ENCODE results near the gene MLF2.

- TF ChIP-seq ZNF70 (CRISPR knock-in tag; IDR thresholded peaks at IDR 0.05) (no peak), SNAI2 (CRISPR knock-in tag; IDR thresholded peaks at IDR 0.05) (no peak), ZNF8 (CRISPR knock-in tag; IDR thresholded peaks at IDR 0.05) (no peak), ARNTL (CRISPR knock-in tag; IDR thresholded peaks at IDR 0.05; ENCODE audit: borderline replicate concordance, low read depth) (no peak), PATZ1 (CRISPR knock-in tag; IDR thresholded peaks at IDR 0.05; ENCODE audit: borderline replicate concordance) (no peak), ESRRG (CRISPR knock-in tag; IDR thresholded peaks at IDR 0.05) (no peak), ZFP3 (CRISPR knock-in tag; IDR thresholded peaks at IDR 0.05) (no peak), TOX (CRISPR knock-in tag; IDR thresholded peaks at IDR 0.05; ENCODE audit: borderline replicate concordance) (no peak), ISL1 (CRISPR knock-in tag; IDR thresholded peaks at IDR 0.05) (no peak), RARB (CRISPR knock-in tag; IDR thresholded peaks at IDR 0.05) (no peak), CSDC2 (CRISPR knock-in tag; IDR thresholded peaks at IDR 0.05) (no peak)
Observed at GRCh38 chr12:6701078-6701768, 51.7 kb downstream of the MLF2 start.
